OCI-M2 (cell line): ENCODE results near the gene STARD13.

Source experiments
- DNase-seq: peaks from one replicate; lab custom pipeline; 2025; ENCODE audit not compliant: unreplicated experiment; lab: John Stamatoyannopoulos, UW

The STARD13 gene

GRCh38 chr13:33069365-33069764 lies 216.2 kb downstream of the STARD13 start:
- DNase-seq, result no peak

GRCh38 chr13:33066329-33066728 lies 219.2 kb downstream of the STARD13 start:
- no peak for DNase-seq

GRCh38 chr13:33060815-33061214 lies 224.7 kb downstream of the STARD13 start:
- no peak for DNase-seq

- no peak for DNase-seq
Measured at GRCh38 chr13:33058776-33059327, 226.7 kb downstream of the STARD13 start.

DNA sequence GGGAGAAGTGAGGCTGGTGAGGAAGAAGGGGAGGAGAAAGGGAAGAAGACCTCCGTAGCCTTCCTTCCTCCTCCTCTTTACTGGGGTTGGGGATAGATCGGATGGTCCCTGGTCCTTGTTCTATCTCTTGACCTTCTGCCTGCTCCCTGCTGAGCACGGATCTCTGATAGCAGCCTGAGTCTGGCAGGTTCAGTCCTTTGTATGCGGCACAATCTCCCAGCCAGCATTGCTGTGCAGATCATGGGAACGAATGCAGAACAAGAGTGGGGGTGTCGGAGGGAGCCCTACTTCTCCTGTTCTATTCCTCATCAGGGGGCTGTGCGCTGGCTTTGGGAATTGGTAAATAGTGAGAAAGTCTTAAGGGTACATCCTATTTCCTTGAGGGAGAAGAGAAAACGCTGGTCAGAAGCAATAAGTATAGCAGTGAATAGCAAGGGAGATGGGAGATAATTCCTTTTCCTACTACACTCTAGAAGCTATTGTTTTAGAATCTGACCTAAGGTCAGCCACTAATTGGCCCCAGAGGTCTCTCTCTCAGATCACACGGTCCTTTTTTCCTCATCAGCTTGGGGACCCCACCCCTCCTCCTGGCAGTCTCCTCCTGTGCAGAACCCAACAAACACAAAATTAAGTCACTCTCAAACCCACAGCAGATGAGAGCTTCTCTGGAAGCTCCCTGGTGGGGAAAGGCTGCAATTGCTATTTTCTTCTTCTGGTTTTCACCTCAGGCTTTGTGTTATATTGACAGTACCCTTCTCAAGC lies 228.4 kb downstream of the STARD13 start:
- no peak for DNase-seq

GRCh38 chr13:33053397-33054066 lies 232.0 kb downstream of the STARD13 start:
- DNase-seq, result no peak
